CD4-positive, CD25-positive, alpha-beta regulatory T cell (primary cell): ENCODE results near the gene CYSLTR1. TPM values are rescaled to one million over a fixed set of nuclear protein-coding genes. Genes with fewer than 3 reads are reported as not detected.

ENCODE experiments used
- ATAC-seq, 2 donors: fragments of 150-1000 bp; cut with Tn5 transposase; one replicate each; pipeline ENCODE4 v1.10.0; 2021; ENCODE audit warnings: low read depth in 2 of 2, moderate number of reproducible peaks in 2 of 2, moderate library complexity in 1 of 2
- DNase-seq, 3 donors: peaks; one replicate each; pipeline versions ENCODE4 v3.0.0 to v3.0.0-alpha.2; 2012 to 2022; ENCODE audit warnings: mixed read lengths in 1 of 3
- H3K27ac ChIP-seq: one replicate; pipeline ENCODE4 v1.7.0; 2013; ENCODE audit warnings: mild to moderate bottlenecking, low read length; ENCODE audit not compliant: insufficient read depth, poor library complexity, severe bottlenecking
- H3K27me3 ChIP-seq: one replicate; pipeline ENCODE4 v1.7.0; 2013; ENCODE audit warnings: low read length; ENCODE audit not compliant: control insufficient read depth, insufficient read depth
- H3K36me3 ChIP-seq: one replicate; pipeline ENCODE4 v1.7.0; 2013; ENCODE audit warnings: mild to moderate bottlenecking, low read length, moderate library complexity; ENCODE audit not compliant: control insufficient read depth, insufficient read depth
- H3K4me1 ChIP-seq: 2 replicates; pipeline ENCODE4 v1.7.0; 2013; ENCODE audit warnings: mild to moderate bottlenecking, low read length; ENCODE audit not compliant: insufficient read depth, control insufficient read depth, poor library complexity, severe bottlenecking
- H3K4me3 ChIP-seq: one replicate; pipeline ENCODE4 v1.7.0; 2013; ENCODE audit warnings: low read depth, mild to moderate bottlenecking, low read length, moderate library complexity
- H3K9me3 ChIP-seq, 2 experiments: 1 replicate in 1 of 2; 2 replicates in 1 of 2; pipeline ENCODE4 v1.7.0; 2013; ENCODE audit warnings: low read length in 2 of 2, mild to moderate bottlenecking in 1 of 2, moderate library complexity in 1 of 2; ENCODE audit not compliant: control insufficient read depth in 2 of 2
- H3K27ac Mint-ChIP-seq, 3 donors: one replicate each; pipeline ENCODE4 v1.8.0; 2020 to 2022; ENCODE audit warnings: mild to moderate bottlenecking in 3 of 3, mixed read lengths in 3 of 3, moderate library complexity in 2 of 3
- H3K27me3 Mint-ChIP-seq: one replicate; pipeline ENCODE4 v1.8.0; 2022; ENCODE audit warnings: mild to moderate bottlenecking, mixed read lengths
- H3K36me3 Mint-ChIP-seq: one replicate; pipeline ENCODE4 v1.8.0; 2020; ENCODE audit warnings: mixed read lengths
- H3K4me1 Mint-ChIP-seq, 4 donors: one replicate each; pipeline ENCODE4 v1.8.0; 2020 to 2022; ENCODE audit warnings: mixed read lengths in 4 of 4, mild to moderate bottlenecking in 1 of 4
- H3K4me3 Mint-ChIP-seq, 4 donors: one replicate each; pipeline ENCODE4 v1.8.0; 2020 to 2022; ENCODE audit warnings: mild to moderate bottlenecking in 4 of 4, mixed read lengths in 4 of 4, moderate library complexity in 3 of 4
- H3K9me3 Mint-ChIP-seq, 7 donors: one replicate each; pipeline ENCODE4 v1.8.0; 2020 to 2022; ENCODE audit warnings: mixed read lengths in 7 of 7, mild to moderate bottlenecking in 3 of 7, moderate library complexity in 2 of 7
- polyA plus RNA-seq, 4 donors: library from polyadenylated mRNA; unstranded; fragments of 300-500 nt; fragmentation: Illumina TruSeq; gene quantifications; one replicate each; pipeline ENCODE4 v1.2.3, GENCODE V29; 2021
- total RNA-seq: library from RNA; stranded (reverse); gene quantifications from one replicate; pipeline ENCODE4 v1.2.3, GENCODE V29; 2022

The CYSLTR1 gene
- total and polyA plus RNA-seq, 5 donors from 2014 or later: 3.0 to 7.2 (median 3.3) TPM

GRCh38 chrX:78330540-78330939 is 3.1 kb upstream of the CYSLTR1 start:
- Mint-ChIP-seq H3K27ac (peak overlapping the region in 1 of 3 donors; percentile 69), H3K9me3 (no peaks in the 10 kb centered on the region), H3K36me3 (no peaks in the 10 kb centered on the region), H3K4me1 (peaks cover 0 to 57% (median 33%) of the 10 kb centered on the region in 4 donors), H3K27me3 (no peaks in the 10 kb centered on the region), H3K4me3 (peak overlapping the region in 1 of 4 donors; percentile 19)
- no peak for ATAC-seq
- no peak overlapping the region for H3K4me3 ChIP-seq
- no peaks in the 10 kb centered on the region for H3K9me3 ChIP-seq
- peaks cover 16% of the 10 kb centered on the region for H3K4me1 ChIP-seq
- no peak for DNase-seq
- no peaks in the 10 kb centered on the region for H3K27me3 ChIP-seq
- H3K27ac ChIP-seq: peak overlapping the region; percentile 23
- no peaks in the 10 kb centered on the region for H3K36me3 ChIP-seq

- Mint-ChIP-seq H3K4me1 (peaks cover 0 to 54% (median 32%) of the 10 kb centered on the region in 4 donors), H3K36me3 (no peaks in the 10 kb centered on the region), H3K27ac (peak overlapping the region in 2 of 3 donors; percentile 69 to 77), H3K4me3 (peak overlapping the region in 2 of 4 donors; percentile 55 to 57), H3K27me3 (no peaks in the 10 kb centered on the region), H3K9me3 (no peaks in the 10 kb centered on the region)
- ATAC-seq (no peak), DNase-seq (no peak)
- no peaks in the 10 kb centered on the region for H3K9me3 ChIP-seq
- no peaks in the 10 kb centered on the region for H3K27me3 ChIP-seq
- H3K27ac ChIP-seq: peak overlapping the region; percentile 23
- no peak overlapping the region for H3K4me3 ChIP-seq
- H3K36me3 ChIP-seq: no peaks in the 10 kb centered on the region
- H3K4me1 ChIP-seq: peaks cover 13% of the 10 kb centered on the region
Observed at GRCh38 chrX:78330068-78330467, 2.7 kb upstream of the CYSLTR1 start.

GRCh38 chrX:78329486-78329885 is 2.1 kb upstream of the CYSLTR1 start:
- Mint-ChIP-seq H3K9me3 (no peaks in the 10 kb centered on the region), H3K4me1 (peaks cover 0 to 49% (median 28%) of the 10 kb centered on the region in 4 donors), H3K36me3 (no peaks in the 10 kb centered on the region), H3K27ac (peak overlapping the region; percentile 77 to 91 (median 77)), H3K27me3 (no peaks in the 10 kb centered on the region), H3K4me3 (peak overlapping the region; percentile 55 to 82 (median 60))
- no peaks in the 10 kb centered on the region for H3K27me3 ChIP-seq
- no peak overlapping the region for H3K27ac ChIP-seq
- DNase-seq: no peak
- H3K4me1 ChIP-seq: peaks cover 9% of the 10 kb centered on the region
- H3K4me3 ChIP-seq: peak overlapping the region; percentile 11
- no peaks in the 10 kb centered on the region for H3K36me3 ChIP-seq
- ATAC-seq: peak in 1 of 2 donors; percentile 26
- no peaks in the 10 kb centered on the region for H3K9me3 ChIP-seq

- Histone ChIP-seq H3K36me3 (no peaks in the 10 kb centered on the region), H3K9me3 (no peaks in the 10 kb centered on the region), H3K4me1 (peaks cover 16% of the 10 kb centered on the region), H3K4me3 (peak overlapping the region; percentile 69), H3K27me3 (no peaks in the 10 kb centered on the region), H3K27ac (no peak overlapping the region)
- DNase-seq: no peak
- Mint-ChIP-seq H3K27ac (no peak overlapping the region), H3K4me1 (peaks cover 0 to 54% (median 29%) of the 10 kb centered on the region in 4 donors), H3K36me3 (no peaks in the 10 kb centered on the region), H3K9me3 (no peaks in the 10 kb centered on the region), H3K27me3 (no peaks in the 10 kb centered on the region), H3K4me3 (peak overlapping the region; percentile 21 to 68 (median 60))
- ATAC-seq: no peak
Observed at GRCh38 chrX:78326401-78326800, 1.0 kb downstream of the CYSLTR1 start.

GRCh38 chrX:78322863-78323262 is 4.5 kb downstream of the CYSLTR1 start:
- H3K27ac ChIP-seq: no peak overlapping the region
- peak overlapping the region in 2 of 3 donors; percentile 48 to 69 for H3K27ac Mint-ChIP-seq

GRCh38 chrX:78321809-78322208 is 5.6 kb downstream of the CYSLTR1 start:
- no peaks in the 10 kb centered on the region for H3K9me3 Mint-ChIP-seq

More at GRCh38 chrX:78322863-78323262, 4.5 kb downstream of the CYSLTR1 start:
- Mint-ChIP-seq H3K4me3 (peak overlapping the region in 2 of 4 donors; percentile 28 to 45), H3K36me3 (no peaks in the 10 kb centered on the region), H3K4me1 (peaks cover 0 to 38% (median 22%) of the 10 kb centered on the region in 4 donors), H3K9me3 (no peaks in the 10 kb centered on the region), H3K27me3 (no peaks in the 10 kb centered on the region)
- Histone ChIP-seq H3K27me3 (no peaks in the 10 kb centered on the region), H3K4me3 (peak overlapping the region; percentile 9), H3K9me3 (no peaks in the 10 kb centered on the region), H3K4me1 (peaks cover 12% of the 10 kb centered on the region), H3K36me3 (no peaks in the 10 kb centered on the region)
- DNase-seq (no peak), ATAC-seq (no peak)

GRCh38 chrX:78316265-78316664 is 11.1 kb downstream of the CYSLTR1 start:
- ATAC-seq: no peak
- Mint-ChIP-seq H3K4me1 (peaks cover 0 to 7% (median 3%) of the 10 kb centered on the region in 4 donors), H3K27me3 (no peaks in the 10 kb centered on the region), H3K4me3 (no peak overlapping the region), H3K27ac (no peak overlapping the region), H3K36me3 (no peaks in the 10 kb centered on the region), H3K9me3 (peaks cover 0 to 2% (median 0%) of the 10 kb centered on the region in 7 donors)
- Histone ChIP-seq H3K9me3 (no peaks in the 10 kb centered on the region), H3K4me3 (no peak overlapping the region), H3K36me3 (no peaks in the 10 kb centered on the region), H3K27ac (no peak overlapping the region), H3K27me3 (no peaks in the 10 kb centered on the region), H3K4me1 (no peaks in the 10 kb centered on the region)
- no peak for DNase-seq

More at GRCh38 chrX:78321809-78322208, 5.6 kb downstream of the CYSLTR1 start:
- no peaks in the 10 kb centered on the region for H3K36me3 ChIP-seq
- no peak overlapping the region for H3K27ac ChIP-seq
- H3K27me3 Mint-ChIP-seq: no peaks in the 10 kb centered on the region
- no peaks in the 10 kb centered on the region for H3K27me3 ChIP-seq
- no peaks in the 10 kb centered on the region for H3K36me3 Mint-ChIP-seq
- ATAC-seq (peak; percentile 88 to 93), DNase-seq (peak; percentile 1 to 72 (median 48))
- H3K4me3 Mint-ChIP-seq: peak overlapping the region in 2 of 4 donors; percentile 56
- peak overlapping the region; percentile 9 for H3K4me3 ChIP-seq
- H3K4me1 ChIP-seq: peaks cover 12% of the 10 kb centered on the region
- peaks cover 0 to 32% (median 20%) of the 10 kb centered on the region in 4 donors for H3K4me1 Mint-ChIP-seq
- H3K9me3 ChIP-seq: no peaks in the 10 kb centered on the region
- peak overlapping the region in 2 of 3 donors; percentile 48 to 65 for H3K27ac Mint-ChIP-seq

- Mint-ChIP-seq H3K36me3 (no peaks in the 10 kb centered on the region), H3K4me1 (peaks cover 0 to 4% (median under 1%) of the 10 kb centered on the region in 4 donors), H3K27me3 (no peaks in the 10 kb centered on the region), H3K9me3 (peaks cover 0 to 2% (median 0%) of the 10 kb centered on the region in 7 donors), H3K27ac (no peak overlapping the region), H3K4me3 (no peak overlapping the region)
- H3K27me3 ChIP-seq: no peaks in the 10 kb centered on the region
- H3K4me3 ChIP-seq: no peak overlapping the region
- no peak for ATAC-seq
- H3K4me1 ChIP-seq: no peaks in the 10 kb centered on the region
- no peak for DNase-seq
- no peak overlapping the region for H3K27ac ChIP-seq
- no peaks in the 10 kb centered on the region for H3K9me3 ChIP-seq
- H3K36me3 ChIP-seq: no peaks in the 10 kb centered on the region
Observed at GRCh38 chrX:78315745-78316144, 11.7 kb downstream of the CYSLTR1 start.
